Measurements from ENCODE around the gene NOS3. TPM values are rescaled to one million over a fixed set of nuclear protein-coding genes. Genes with fewer than 3 reads are reported as not detected.

Gene NOS3
- total RNA-seq, 1 donor from 2014 or later: 1.9 TPM

DNA sequence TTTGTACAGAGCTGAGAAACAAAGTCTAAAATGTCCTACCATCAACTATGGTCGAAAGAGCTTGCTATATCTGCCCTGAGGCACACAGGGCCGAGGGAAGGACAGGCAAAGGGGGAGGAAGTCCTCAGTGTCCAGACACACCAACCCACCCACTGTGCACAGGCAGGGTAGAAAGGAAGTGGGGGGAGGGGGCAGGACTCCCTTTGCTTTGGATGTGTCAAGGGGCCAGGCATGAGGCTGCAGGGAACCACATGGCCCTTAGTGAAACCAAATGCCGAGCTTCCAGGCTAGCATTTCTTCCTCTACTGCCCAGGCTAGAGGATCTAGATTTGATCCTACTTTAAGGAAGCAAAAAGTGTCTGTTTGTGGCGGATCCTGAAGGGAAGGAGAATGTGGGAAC, 41.3 kb upstream of the NOS3 start:
- no peak for DNase-seq (ENCODE audit: low read depth)
- H3K4me3 ChIP-seq (ENCODE audit: low read depth, low read length): no peak overlapping the region
- TF ChIP-seq CTCF (conservative IDR thresholded peaks at IDR 0.05; ENCODE audit: low read depth, low read length): no peak

DNA sequence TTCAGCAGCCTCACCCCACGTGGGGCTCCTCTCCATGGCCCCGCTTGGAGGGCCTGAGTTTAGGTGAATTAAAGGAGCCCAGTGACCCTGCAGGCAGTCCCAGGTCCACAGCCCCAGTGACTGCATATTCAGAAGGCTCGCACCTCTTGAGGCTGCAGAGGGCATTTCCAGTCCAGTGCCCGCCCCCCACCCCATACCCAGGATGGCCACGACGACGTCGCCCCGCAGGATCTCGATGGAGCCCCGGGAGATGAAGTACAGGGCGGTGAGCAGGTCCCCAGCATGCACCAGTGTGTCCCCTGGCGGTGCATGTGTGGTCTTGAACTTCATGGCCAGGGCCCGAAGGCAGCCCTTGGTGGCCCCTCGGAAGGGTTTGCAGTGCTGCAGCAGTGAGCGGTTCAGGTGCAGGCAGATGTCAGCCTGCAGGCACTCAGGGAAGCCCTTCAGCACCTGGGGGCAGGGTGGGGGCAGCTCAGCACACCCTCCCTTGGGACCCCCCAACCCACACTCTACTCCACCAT, 40.8 kb upstream of the NOS3 start:
- H3K4me3 ChIP-seq (ENCODE audit: low read depth, low read length): no peak overlapping the region
- no peak for DNase-seq (ENCODE audit: low read depth)
- TF ChIP-seq CTCF (conservative IDR thresholded peaks at IDR 0.05; ENCODE audit: low read depth, low read length): no peak

DNA sequence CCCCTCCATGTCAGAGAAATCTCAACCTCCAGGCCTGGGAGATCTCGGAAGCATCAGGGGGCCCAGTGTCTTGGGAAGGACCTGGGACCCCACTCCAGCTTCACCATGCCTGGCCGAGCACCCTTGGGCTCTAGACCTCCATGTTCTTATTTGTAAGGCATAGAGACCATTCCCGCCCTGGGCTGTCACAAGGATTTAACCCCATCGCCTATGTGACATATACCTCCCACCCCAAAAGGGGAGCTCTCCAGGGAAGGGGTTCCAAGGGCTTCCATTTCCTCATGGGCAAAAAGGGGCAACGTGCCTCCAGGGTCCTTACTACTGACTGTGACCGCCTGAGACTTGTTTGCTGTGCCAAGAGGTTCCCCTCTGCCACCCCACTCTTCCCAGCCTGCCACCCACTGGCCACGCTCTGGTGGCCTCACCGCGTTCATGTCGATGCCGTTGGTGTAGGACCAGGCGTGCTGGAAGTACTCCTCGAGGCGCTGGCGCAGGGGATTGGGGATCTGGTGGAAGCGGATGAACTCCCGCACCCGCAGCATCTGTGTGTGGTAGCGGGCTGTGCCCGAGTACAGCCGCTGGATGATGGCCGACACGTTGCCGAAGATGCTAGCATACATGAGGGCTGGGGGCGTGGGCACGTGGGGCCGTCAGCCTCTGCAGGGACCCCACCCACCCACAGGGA, 40.2 kb upstream of the NOS3 start:
- DNase-seq (ENCODE audit: low read depth): no peak
- H3K4me3 ChIP-seq (ENCODE audit: low read depth, low read length): no peak overlapping the region
- no peak for TF ChIP-seq CTCF (conservative IDR thresholded peaks at IDR 0.05; ENCODE audit: low read depth, low read length)

- DNase-seq (ENCODE audit: low read depth): no peak
- no peak for TF ChIP-seq CTCF (conservative IDR thresholded peaks at IDR 0.05; ENCODE audit: low read depth, low read length)
- no peak overlapping the region for H3K4me3 ChIP-seq (ENCODE audit: low read depth, low read length)
Observed at GRCh38 chr7:150951181-150951520, 39.7 kb upstream of the NOS3 start.

DNA sequence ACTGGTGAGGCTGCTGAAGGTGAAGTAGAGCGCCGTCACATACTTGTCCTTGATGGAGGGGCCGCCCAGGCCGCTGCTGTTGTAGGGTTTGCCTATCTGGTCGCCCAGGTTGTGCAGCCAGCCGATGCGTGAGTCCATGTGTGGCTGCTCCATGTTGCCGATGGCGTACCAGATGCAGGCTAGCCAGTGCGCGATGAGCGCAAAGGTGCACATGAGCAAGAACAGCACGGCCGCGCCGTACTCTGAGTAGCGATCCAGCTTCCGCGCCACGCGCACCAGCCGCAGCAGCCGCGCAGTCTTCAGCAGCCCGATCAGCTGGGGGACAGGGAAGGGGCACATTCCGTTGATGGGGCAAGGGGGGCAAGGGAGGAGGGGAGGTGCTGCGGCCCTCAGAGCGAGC, 39.3 kb upstream of the NOS3 start:
- no peak for DNase-seq (ENCODE audit: low read depth)
- H3K4me3 ChIP-seq (ENCODE audit: low read depth, low read length): no peak overlapping the region
- no peak for TF ChIP-seq CTCF (conservative IDR thresholded peaks at IDR 0.05; ENCODE audit: low read depth, low read length)

- DNase-seq (ENCODE audit: low read depth): no peak
- TF ChIP-seq CTCF (conservative IDR thresholded peaks at IDR 0.05; ENCODE audit: low read depth, low read length): no peak
- H3K4me3 ChIP-seq (ENCODE audit: low read depth, low read length): no peak overlapping the region
Observed at GRCh38 chr7:150952331-150953050, 38.3 kb upstream of the NOS3 start.

Measured in epithelial cell of proximal tubule (primary cell).